GM19043 (cell line): ENCODE data around the gene SDK2.
"Not testable (repeated sequence)": the region's sequence is repeated elsewhere in the genome, so short reads cannot be mapped to it uniquely, and the experiment has no call there.

ENCODE experiments used
- ATAC-seq: cut with Tn5 transposase; IDR thresholded peaks from one replicate; pipeline ENCODE4 v1.9.1; 2021; ENCODE audit warnings: low read depth; ENCODE audit not compliant: unreplicated experiment

SDK2 gene

GRCh38 chr17:73316919-73317505, 327.2 kb downstream of the SDK2 start:
- ATAC-seq = no peak

- no peak for ATAC-seq
Observed at GRCh38 chr17:73315471-73315870, 328.8 kb downstream of the SDK2 start.

GRCh38 chr17:73313526-73314127, 330.6 kb downstream of the SDK2 start:
- ATAC-seq = no peak

GRCh38 chr17:73312887-73313286, 331.4 kb downstream of the SDK2 start:
- not testable (repeated sequence) for ATAC-seq

GRCh38 chr17:73311781-73312641, 332.2 kb downstream of the SDK2 start, which contains the start of gene CDC42EP4:
Gene CDC42EP4, minus strand, starts transcription at chr17:73312001. Its CDS starts 25,501 bp downstream, at chr17:73286500.
- ATAC-seq = peak; percentile 85

GRCh38 chr17:73311428-73311780, 332.8 kb downstream of the SDK2 start:
- no peak for ATAC-seq

GRCh38 chr17:73309727-73310596, 334.3 kb downstream of the SDK2 start:
- ATAC-seq = no peak

- ATAC-seq = not testable (repeated sequence)
Observed at GRCh38 chr17:73308959-73309358, 335.3 kb downstream of the SDK2 start.

GRCh38 chr17:73308017-73308823, 336.0 kb downstream of the SDK2 start:
- ATAC-seq = no peak

GRCh38 chr17:73307130-73307529, 337.1 kb downstream of the SDK2 start:
- ATAC-seq = no peak

- ATAC-seq = no peak
Observed at GRCh38 chr17:73305845-73306836, 338.1 kb downstream of the SDK2 start.

GRCh38 chr17:73304971-73305812, 339.1 kb downstream of the SDK2 start:
- ATAC-seq = no peak

GRCh38 chr17:73304438-73304837, 339.8 kb downstream of the SDK2 start:
- no peak for ATAC-seq

GRCh38 chr17:73302189-73302588, 342.1 kb downstream of the SDK2 start:
- ATAC-seq = no peak

- no peak for ATAC-seq
Observed at GRCh38 chr17:73301369-73301768, 342.9 kb downstream of the SDK2 start.

- ATAC-seq = no peak
Observed at GRCh38 chr17:73300392-73300791, 343.9 kb downstream of the SDK2 start.

GRCh38 chr17:73297934-73298861, 346.0 kb downstream of the SDK2 start:
- peak; percentile 62 for ATAC-seq
